ENCODE data around the gene KCNC3. TPM values are rescaled to one million over a fixed set of nuclear protein-coding genes. Genes with fewer than 3 reads are reported as not detected.

The KCNC3 gene
- total and polyA plus RNA-seq, 2 of the 13 experiments (the other 11 are each of a cell fraction or from before 2014, with no cell fraction given), result 0.29 to 1.7 TPM

DNA sequence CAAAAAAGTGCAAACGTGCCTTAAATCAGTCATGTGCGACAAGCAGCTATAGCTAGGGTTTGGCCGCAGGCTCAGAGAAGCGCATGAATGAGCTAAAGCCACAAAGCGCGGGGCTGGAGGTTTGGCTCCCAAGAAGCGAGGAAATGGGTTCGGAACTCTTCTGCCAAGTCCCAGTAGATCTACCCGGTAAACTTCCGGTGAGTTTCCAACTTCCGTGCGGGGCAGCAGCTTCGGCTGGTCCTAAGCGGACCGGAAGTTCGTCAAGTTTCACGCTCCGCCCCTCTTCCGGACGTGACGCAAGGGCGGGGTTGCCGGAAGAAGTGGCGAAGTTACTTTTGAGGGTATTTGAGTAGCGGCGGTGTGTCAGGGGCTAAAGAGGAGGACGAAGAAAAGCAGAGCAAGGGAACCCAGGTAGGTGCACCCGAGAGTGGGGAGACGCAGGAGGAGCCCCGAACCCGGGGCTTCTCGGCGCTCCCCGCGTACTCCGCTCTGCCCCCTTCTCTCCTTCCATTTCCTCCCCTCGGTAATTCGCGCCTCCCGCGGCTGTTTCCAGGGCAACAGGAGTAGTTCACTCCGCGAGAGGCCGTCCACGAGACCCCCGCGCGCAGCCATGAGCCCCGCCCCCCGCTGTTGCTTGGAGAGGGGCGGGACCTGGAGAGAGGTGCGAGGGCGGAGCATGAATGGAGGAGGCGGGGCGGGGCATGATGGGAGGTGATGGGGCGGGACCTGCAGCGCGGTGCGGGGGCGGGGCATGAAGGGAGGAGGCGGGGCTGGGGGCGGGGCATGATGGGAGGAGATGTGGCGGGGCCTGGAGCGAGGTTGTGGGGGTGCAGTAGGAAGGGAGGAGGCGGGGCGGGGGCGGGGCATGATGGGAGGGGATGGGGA, 47.2 kb upstream of the KCNC3 start, which contains the start of gene NR1H2 (continued):
- no peak for TF ChIP-seq TCF12 (IDR thresholded peaks at IDR 0.05)
- no peak for TF ChIP-seq TCF12 (CRISPR knock-in tag; IDR thresholded peaks at IDR 0.05)
- no peak for TF ChIP-seq ZNF431 (CRISPR knock-in tag; IDR thresholded peaks at IDR 0.05; ENCODE audit: borderline replicate concordance, low read depth)
- TF ChIP-seq ATF7-NPFF (CRISPR knock-in tag; IDR thresholded peaks at IDR 0.05; ENCODE audit: low read depth), result peak; percentile 67; the same call in 1 of the 2 replicates
- TF ChIP-seq, protein P1, sequence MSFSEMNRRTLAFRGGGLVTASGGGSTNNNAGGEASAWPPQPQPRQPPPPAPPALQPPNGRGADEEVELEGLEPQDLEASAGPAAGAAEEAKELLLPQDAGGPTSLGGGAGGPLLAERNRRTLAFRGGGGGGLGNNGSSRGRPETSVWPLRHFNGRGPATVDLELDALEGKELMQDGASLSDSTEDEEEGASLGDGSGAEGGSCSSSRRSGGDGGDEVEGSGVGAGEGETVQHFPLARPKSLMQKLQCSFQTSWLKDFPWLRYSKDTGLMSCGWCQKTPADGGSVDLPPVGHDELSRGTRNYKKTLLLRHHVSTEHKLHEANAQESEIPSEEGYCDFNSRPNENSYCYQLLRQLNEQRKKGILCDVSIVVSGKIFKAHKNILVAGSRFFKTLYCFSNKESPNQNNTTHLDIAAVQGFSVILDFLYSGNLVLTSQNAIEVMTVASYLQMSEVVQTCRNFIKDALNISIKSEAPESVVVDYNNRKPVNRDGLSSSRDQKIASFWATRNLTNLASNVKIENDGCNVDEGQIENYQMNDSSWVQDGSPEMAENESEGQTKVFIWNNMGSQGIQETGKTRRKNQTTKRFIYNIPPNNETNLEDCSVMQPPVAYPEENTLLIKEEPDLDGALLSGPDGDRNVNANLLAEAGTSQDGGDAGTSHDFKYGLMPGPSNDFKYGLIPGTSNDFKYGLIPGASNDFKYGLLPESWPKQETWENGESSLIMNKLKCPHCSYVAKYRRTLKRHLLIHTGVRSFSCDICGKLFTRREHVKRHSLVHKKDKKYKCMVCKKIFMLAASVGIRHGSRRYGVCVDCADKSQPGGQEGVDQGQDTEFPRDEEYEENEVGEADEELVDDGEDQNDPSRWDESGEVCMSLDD (CRISPR knock-in tag; IDR thresholded peaks at IDR 0.05; ENCODE audit: borderline replicate concordance), result no peak
- TF ChIP-seq, protein P2, sequence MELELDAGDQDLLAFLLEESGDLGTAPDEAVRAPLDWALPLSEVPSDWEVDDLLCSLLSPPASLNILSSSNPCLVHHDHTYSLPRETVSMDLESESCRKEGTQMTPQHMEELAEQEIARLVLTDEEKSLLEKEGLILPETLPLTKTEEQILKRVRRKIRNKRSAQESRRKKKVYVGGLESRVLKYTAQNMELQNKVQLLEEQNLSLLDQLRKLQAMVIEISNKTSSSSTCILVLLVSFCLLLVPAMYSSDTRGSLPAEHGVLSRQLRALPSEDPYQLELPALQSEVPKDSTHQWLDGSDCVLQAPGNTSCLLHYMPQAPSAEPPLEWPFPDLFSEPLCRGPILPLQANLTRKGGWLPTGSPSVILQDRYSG (CRISPR knock-in tag; IDR thresholded peaks at IDR 0.05), result no peak
- TF ChIP-seq ZFAT (CRISPR knock-in tag; conservative IDR thresholded peaks at IDR 0.05), result no peak
- TF ChIP-seq, protein P3, sequence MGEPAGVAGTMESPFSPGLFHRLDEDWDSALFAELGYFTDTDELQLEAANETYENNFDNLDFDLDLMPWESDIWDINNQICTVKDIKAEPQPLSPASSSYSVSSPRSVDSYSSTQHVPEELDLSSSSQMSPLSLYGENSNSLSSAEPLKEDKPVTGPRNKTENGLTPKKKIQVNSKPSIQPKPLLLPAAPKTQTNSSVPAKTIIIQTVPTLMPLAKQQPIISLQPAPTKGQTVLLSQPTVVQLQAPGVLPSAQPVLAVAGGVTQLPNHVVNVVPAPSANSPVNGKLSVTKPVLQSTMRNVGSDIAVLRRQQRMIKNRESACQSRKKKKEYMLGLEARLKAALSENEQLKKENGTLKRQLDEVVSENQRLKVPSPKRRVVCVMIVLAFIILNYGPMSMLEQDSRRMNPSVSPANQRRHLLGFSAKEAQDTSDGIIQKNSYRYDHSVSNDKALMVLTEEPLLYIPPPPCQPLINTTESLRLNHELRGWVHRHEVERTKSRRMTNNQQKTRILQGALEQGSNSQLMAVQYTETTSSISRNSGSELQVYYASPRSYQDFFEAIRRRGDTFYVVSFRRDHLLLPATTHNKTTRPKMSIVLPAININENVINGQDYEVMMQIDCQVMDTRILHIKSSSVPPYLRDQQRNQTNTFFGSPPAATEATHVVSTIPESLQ (CRISPR knock-in tag; conservative IDR thresholded peaks at IDR 0.05), result no peak
- no peak; the same call in 1 of the 2 replicates for TF ChIP-seq ARNT2 (CRISPR knock-in tag; IDR thresholded peaks at IDR 0.05; ENCODE audit: low read depth)
- TF ChIP-seq SIN3B (IDR thresholded peaks at IDR 0.05; ENCODE audit: low read length), result peak; percentile 74; the same call in 1 of the 2 replicates
- TF ChIP-seq ZBTB20 (CRISPR knock-in tag; IDR thresholded peaks at IDR 0.05; ENCODE audit: borderline replicate concordance, low read depth), result no peak; the same call in 1 of the 2 replicates
- TF ChIP-seq, protein P4, sequence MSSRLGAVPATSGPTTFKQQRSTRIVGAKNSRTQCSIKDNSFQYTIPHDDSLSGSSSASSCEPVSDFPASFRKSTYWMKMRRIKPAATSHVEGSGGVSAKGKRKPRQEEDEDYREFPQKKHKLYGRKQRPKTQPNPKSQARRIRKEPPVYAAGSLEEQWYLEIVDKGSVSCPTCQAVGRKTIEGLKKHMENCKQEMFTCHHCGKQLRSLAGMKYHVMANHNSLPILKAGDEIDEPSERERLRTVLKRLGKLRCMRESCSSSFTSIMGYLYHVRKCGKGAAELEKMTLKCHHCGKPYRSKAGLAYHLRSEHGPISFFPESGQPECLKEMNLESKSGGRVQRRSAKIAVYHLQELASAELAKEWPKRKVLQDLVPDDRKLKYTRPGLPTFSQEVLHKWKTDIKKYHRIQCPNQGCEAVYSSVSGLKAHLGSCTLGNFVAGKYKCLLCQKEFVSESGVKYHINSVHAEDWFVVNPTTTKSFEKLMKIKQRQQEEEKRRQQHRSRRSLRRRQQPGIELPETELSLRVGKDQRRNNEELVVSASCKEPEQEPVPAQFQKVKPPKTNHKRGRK (CRISPR knock-in tag; IDR thresholded peaks at IDR 0.05), result no peak
- TF ChIP-seq, protein P5, sequence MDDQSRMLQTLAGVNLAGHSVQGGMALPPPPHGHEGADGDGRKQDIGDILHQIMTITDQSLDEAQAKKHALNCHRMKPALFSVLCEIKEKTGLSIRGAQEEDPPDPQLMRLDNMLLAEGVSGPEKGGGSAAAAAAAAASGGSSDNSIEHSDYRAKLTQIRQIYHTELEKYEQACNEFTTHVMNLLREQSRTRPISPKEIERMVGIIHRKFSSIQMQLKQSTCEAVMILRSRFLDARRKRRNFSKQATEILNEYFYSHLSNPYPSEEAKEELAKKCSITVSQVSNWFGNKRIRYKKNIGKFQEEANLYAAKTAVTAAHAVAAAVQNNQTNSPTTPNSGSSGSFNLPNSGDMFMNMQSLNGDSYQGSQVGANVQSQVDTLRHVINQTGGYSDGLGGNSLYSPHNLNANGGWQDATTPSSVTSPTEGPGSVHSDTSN (CRISPR knock-in tag; IDR thresholded peaks at IDR 0.05; ENCODE audit: borderline replicate concordance), result no peak
- TF ChIP-seq SNRNP70 (IDR thresholded peaks at IDR 0.05; ENCODE audit: low read depth, low read length), result no peak
- peak; percentile 78; the same call in 1 of the 2 replicates for TF ChIP-seq SRY (CRISPR knock-in tag; IDR thresholded peaks at IDR 0.05)
- no peak for TF ChIP-seq NPAS2 (CRISPR knock-in tag; IDR thresholded peaks at IDR 0.05; ENCODE audit: borderline replicate concordance)
- no peak for TF ChIP-seq PAF1 (CRISPR knock-in tag; IDR thresholded peaks at IDR 0.05)
- TF ChIP-seq REL (CRISPR knock-in tag; conservative IDR thresholded peaks at IDR 0.05), result no peak; the same call in 1 of the 2 replicates
- TF ChIP-seq RORA (CRISPR knock-in tag; IDR thresholded peaks at IDR 0.05), result no peak

Measured in HepG2 (cell line).